Fibroblast of villous mesenchyme (primary cell): Measurements from ENCODE around the gene DHRSX. TPM values are rescaled to one million over a fixed set of nuclear protein-coding genes. Genes with fewer than 3 reads are reported as not detected.

Experiments
- DNase-seq: peaks from one replicate; pipeline ENCODE4 v3.0.0-alpha.2; 2010; ENCODE audit warnings: low read depth
- H3K4me3 ChIP-seq: 2 replicates; pipeline ENCODE4 v1.5.1; 2011; ENCODE audit warnings: low read depth, mild to moderate bottlenecking, low read length
- total RNA-seq: library from RNA; depleted of rRNA; stranded (reverse); fragments of >200 nt; gene quantifications from 2 replicates; pipeline ENCODE4 v1.2.3, GENCODE V29; 2012
- TF ChIP-seq, protein P1 (sequence below): IDR thresholded peaks from 2 replicates; pipeline ENCODE4 v1.5.1; 2012; ENCODE audit warnings: low read depth, mild to moderate bottlenecking, low read length; ENCODE audit not compliant: insufficient read depth

Gene DHRSX
- total RNA-seq, 1 donor = 24.6 TPM

DNA sequence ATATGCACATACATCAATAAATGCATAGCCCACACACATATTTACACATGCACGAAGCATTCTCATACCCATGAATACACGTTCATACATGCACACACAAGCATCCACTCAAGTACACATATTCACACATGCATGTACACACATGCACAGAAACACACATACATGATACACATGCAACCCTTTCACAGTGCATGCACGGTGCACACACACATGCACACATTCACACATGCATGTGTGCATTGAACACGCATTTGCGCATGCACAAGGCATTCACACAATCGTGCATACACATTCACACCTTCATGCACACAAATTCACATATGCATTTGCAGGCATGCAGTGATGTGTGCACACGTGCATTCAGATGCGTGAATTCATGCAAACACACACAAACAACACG is 324.5 kb downstream of the DHRSX start:
- H3K4me3 ChIP-seq = no peak overlapping the region
- TF ChIP-seq, protein P1, sequence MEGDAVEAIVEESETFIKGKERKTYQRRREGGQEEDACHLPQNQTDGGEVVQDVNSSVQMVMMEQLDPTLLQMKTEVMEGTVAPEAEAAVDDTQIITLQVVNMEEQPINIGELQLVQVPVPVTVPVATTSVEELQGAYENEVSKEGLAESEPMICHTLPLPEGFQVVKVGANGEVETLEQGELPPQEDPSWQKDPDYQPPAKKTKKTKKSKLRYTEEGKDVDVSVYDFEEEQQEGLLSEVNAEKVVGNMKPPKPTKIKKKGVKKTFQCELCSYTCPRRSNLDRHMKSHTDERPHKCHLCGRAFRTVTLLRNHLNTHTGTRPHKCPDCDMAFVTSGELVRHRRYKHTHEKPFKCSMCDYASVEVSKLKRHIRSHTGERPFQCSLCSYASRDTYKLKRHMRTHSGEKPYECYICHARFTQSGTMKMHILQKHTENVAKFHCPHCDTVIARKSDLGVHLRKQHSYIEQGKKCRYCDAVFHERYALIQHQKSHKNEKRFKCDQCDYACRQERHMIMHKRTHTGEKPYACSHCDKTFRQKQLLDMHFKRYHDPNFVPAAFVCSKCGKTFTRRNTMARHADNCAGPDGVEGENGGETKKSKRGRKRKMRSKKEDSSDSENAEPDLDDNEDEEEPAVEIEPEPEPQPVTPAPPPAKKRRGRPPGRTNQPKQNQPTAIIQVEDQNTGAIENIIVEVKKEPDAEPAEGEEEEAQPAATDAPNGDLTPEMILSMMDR = no peak
- no peak for DNase-seq

DNA sequence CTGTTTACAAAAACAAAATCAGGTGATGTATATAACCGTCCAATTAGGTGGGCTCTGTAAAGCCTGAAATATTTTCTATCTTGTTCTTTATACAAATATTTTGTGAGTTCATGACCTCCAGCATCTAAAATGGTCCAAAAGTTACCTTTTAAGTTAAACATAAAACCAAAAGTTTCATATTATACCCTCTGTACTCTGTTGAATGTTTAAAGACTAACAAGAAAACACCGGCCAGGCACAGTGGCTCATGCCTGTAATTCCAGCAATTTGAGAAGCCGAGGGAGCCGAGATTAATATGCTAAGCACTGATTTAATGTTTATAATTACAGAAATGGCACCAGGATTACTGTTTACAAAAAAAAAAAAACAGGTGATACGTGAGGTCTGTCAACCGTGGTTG is 328.4 kb downstream of the DHRSX start:
- no peak for DNase-seq
- H3K4me3 ChIP-seq = no peak overlapping the region
- TF ChIP-seq, protein P1 = no peak

Other genes starting within 250 kb of the DHRSX start
- gene ZBED1, start within 50 bp of the DHRSX start, total RNA-seq = 32.4 and 39.3 TPM in 2 replicates
- 268 and 386 TPM in 2 replicates for gene CD99, start 190.3 kb upstream of the DHRSX start, total RNA-seq